DLD1 (cell line): ENCODE data around the gene NPHP3.
"Not testable (repeated sequence)": the region's sequence is repeated elsewhere in the genome, so short reads cannot be mapped to it uniquely, and the experiment has no call there.

Experiments
- in situ Hi-C: cut with HindIII; loops from 2 replicates; pipeline ENCODE4 v1.10.0; 2017; ENCODE audit warnings: low sequenced_read_pairs

NPHP3 gene, protein sequence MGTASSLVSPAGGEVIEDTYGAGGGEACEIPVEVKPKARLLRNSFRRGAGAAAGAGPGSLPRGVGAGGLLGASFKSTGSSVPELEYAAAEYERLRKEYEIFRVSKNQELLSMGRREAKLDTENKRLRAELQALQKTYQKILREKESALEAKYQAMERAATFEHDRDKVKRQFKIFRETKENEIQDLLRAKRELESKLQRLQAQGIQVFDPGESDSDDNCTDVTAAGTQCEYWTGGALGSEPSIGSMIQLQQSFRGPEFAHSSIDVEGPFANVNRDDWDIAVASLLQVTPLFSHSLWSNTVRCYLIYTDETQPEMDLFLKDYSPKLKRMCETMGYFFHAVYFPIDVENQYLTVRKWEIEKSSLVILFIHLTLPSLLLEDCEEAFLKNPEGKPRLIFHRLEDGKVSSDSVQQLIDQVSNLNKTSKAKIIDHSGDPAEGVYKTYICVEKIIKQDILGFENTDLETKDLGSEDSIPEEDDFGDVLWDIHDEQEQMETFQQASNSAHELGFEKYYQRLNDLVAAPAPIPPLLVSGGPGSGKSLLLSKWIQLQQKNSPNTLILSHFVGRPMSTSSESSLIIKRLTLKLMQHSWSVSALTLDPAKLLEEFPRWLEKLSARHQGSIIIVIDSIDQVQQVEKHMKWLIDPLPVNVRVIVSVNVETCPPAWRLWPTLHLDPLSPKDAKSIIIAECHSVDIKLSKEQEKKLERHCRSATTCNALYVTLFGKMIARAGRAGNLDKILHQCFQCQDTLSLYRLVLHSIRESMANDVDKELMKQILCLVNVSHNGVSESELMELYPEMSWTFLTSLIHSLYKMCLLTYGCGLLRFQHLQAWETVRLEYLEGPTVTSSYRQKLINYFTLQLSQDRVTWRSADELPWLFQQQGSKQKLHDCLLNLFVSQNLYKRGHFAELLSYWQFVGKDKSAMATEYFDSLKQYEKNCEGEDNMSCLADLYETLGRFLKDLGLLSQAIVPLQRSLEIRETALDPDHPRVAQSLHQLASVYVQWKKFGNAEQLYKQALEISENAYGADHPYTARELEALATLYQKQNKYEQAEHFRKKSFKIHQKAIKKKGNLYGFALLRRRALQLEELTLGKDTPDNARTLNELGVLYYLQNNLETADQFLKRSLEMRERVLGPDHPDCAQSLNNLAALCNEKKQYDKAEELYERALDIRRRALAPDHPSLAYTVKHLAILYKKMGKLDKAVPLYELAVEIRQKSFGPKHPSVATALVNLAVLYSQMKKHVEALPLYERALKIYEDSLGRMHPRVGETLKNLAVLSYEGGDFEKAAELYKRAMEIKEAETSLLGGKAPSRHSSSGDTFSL (N-terminal part only)

DNA sequence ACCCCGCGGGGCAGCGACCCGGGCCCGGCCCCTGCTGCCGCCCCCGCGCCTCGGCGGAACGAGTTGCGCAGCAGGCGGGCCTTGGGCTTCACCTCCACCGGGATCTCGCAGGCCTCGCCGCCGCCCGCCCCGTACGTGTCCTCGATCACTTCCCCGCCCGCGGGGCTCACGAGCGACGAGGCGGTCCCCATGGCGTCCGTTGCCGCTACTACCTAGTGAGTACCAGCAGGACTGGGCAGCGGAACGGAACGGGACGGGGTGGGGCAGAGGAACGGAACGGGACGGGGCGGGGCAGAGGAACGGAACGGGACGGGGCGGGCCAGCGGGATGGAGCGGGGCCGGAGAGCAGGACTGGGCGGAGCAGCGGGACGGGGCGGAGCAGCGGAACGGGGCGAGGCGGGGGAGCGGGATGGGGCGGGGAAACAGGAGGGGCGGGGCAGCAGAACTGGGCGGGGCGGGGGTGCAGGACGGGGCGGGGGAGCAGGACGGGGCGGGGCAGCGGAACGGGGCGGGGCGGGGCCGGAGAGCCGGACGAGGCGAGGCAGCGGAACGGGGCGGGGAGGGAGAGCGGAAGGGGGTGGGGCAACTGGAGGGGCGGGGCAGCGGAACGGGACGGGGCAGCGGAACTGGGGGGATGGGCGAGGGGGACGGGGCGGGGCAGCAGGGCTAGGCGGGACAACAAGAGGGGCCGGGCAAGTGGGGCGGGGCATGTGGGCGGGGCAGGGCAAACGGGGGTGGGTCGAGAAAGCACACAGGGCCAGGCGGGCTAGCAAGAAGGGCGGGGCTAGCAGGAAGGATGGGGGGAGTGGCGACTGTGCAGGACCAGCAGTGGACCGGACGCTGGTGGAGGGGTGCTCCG lies at the start of gene NPHP3:
Gene NPHP3, minus strand, starts transcription at position 245 of the 859 bp plus-strand sequence. Its CDS starts 54 bp downstream, at position 191.
- in situ Hi-C loops: no loop called here

DNA sequence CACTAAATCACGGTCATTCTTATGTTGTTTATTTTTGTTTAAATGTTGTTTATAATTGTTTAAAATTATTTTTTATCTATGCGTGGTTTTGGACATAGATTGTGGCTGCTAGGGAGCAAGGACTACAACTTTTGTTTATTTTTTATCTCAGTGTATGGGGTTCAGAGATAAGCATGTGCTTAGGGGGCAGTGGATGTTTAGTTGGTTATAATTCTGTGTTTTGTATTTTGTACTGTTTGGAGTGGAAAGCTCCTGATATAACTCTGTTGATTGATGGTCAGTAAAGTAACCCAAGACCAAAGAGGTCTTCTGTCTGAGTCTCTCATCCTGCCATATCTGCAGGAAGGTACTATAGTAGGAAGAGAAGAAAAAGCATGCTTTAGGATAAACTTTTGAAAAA lies 36.5 kb upstream of the NPHP3 start:
- in situ Hi-C loops: no loop called here

DNA sequence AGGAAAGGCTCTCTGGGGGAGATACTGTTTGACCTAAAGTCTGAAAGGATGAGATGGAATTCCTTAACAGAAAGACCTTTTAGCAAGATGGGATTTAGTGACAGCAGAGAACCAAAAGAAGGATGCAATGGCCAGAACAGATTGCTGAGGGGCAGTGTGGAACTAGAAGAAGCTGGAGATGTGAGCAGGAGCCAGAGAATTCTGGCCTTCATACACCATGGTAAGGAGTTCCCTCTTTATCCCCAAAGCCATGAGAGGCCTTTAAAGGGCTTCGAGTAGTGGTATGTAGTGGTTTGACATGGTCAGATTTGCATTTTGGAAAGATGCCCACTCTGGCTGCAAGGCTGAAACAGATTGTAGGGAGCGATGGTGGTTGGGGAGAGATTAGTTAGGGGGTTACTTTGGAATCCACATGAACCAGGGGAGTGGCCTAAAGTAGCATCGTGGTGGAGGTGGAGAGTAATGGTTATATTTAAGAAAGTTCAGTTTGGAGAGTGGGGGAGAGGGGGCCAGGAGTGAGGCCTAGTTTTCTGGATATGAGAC lies 34.0 kb upstream of the NPHP3 start:
- in situ Hi-C loops: no loop called here

DNA sequence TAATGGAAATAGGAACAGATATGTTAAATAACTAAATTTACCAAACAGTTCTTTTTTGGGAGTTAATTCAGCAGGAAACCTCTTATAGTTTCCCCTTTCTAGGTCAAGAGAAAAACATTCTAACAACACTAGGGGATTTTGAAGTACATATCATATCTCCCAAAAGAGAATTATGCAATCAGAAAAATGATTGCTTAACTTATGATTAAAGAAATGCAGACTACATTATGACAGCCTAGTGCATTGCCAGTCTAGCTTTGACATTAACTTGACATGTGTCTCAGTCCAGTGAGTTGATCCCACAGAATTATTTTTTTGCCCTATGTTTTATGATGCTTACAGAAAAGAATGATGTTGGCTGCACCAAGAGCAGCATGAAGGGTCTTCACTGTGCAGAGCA lies 31.7 kb upstream of the NPHP3 start:
- in situ Hi-C loops: no loop called here

DNA sequence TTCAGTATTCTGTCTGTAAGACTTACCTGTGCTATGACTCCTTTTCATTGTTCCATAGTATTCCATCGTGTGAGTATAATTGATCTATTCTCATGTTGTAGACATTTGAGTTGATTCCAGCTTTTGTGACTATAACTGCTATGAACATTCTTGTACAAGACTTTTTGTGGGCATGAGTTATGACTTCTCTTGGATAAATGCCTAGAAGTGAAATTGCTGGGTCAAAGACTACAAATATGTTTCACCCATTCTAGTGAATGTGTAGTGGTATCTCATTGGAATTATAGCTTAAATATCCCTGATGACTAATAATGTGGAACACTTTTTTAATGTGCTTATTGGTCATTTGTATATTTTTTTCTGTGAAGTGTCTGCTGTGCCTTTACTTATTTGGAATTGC lies 27.6 kb upstream of the NPHP3 start:
- in situ Hi-C loops: no loop called here

DNA sequence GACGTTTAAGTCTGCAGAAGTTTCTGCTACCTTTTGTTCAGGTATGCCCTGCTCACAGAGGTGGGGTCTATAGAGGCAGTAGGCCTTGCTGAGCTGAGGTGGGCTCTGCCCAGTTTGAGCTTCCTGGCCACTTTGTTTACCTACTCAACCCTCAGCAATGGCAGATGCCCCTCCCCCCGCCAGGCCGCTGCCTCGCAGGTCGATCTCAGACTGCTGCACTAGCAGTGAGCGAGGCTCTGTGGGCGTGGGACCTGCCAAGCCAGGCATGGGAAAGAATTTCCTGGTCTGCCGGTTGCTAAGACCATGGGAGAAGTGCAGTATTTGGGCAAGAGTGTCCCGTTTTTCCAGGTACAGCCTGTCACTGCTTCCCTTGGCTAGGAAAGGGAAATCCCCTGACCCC lies 24.5 kb upstream of the NPHP3 start:
- in situ Hi-C loops: not testable (repeated sequence)

DNA sequence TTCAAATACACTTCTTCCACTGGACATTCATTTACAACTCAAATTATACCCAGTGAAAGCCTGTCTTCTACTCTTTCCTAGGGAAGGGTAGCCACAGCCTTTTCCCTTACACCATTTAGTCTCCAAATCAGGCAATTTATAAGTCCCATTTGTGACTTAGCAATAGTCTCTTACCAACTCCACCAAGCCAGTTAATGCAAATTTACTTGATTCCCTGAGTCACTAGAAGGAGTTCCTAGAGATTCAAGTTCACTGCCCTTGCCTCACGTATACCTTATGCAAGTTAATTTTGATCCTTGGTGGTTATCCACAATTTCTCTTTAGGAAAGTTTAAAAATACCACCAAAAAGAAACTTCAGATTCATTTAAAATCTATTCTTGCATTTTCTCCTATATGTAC lies 16.1 kb upstream of the NPHP3 start:
- in situ Hi-C loops: no loop called here

DNA sequence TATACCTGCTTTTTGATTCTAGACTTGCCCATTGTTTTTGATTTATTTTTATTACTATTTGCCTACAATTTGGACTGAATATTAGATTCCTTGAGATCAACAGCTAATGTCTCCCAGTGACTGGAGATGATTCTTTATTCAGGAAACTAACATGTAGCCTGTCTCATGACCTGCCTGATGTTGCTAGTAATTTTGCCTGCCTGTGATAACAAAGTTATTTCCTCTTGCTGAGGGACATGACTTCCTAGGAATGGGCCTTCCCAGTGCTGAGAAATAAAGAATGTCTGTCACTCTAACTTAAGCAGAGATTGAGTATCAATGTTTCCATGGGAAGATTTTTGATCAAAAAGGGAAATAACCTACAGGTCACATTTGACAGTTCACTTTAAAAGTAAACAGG lies 13.4 kb upstream of the NPHP3 start:
- in situ Hi-C loops: no loop called here

DNA sequence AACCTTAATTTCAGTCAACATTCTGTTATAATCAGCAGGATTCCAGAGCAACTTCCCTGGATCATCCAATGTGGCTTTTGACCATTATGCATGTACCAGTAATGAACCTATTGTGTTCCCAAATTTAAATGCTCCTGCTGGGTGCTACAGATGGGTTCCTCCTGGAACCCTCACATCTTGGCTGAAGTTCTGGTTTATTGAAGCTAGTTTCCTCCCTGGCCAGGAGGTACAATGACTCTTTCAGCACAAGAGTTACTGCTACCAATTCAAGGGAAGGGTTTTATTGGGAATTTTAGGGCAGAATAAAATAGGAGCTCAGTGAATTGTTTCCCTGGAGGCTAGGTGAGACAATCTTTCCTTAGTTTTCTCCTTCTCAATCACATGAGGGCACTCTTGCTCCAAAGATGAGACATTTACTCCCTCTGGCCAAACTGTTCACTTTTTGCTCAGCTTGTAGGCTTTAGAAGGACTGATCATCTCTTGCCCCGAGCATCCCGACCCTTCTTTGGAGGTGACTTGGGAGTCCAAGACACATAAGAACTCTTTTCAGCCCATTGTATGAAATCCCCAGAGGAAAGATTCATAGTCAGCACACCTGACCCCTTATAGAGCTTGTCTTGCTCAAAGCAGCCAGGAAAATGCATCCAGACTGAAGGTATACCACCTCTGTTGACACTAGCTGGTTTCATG lies 8.8 kb upstream of the NPHP3 start:
- in situ Hi-C loops: no loop called here

DNA sequence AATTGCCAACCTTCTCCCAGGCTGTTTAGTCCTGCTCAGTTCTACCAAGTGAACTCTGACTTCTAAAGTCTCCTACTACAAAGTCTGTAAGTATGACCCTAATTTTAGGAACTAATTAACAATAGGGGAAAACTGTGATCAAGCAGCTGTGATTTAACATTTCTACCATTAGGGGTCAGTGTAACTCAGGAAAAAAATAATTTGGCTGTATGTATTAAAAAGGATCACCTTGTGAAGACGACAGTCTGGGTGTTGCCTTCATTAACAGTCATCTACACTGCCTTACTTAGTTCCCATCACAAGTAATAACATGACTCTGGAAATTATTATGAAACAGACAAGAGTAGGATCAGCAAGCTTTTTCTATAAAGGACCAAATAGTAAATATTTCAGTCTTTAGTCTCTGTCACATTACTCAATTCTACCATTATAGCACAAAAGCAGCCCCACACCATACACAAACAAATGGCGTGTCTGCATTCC lies 4.2 kb upstream of the NPHP3 start:
- in situ Hi-C loops: no loop called here

DNA sequence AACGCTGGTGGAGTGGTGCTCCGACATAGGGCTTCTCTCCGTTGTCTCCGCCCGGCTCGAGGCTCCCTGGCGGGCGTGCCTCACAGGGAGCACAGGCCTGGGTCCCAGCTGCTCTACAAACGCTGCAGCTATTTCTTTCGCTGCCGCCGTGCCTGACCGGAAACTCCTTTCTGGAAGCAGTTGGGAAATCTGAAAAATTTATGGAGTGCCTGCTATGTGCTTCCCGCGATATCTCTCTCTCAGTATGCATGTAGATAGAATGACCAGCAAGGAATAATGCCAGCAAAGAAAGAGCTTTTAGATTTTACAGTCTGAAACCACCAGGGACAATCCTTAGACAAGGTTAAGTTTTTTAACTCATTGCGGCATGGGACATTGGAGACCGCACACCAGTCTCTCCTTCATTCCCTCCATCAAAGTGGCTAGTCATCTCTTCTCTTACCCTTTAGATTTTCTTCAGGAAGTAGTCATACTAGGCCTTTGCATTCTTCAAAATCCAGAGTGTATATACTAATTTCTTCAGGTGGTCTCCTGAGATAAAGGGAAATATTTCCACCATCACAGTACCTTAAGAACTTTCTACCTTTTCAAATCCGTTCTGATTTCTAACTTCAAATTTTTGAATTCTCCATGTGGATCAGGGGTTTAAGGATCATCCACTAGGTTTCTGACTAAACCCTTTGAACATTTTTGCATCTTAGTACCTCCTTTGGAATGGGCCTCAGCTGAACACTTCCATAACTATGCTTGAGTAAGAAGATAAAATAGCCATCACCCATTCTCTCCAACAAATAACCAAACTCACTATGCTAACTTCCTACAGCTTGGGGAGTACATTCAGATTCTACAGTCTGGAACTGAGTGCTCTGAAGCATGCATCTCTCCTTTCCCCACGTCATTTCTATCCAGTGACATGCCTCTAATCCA lies 1.1 kb upstream of the NPHP3 start:
- in situ Hi-C loops: no loop called here

DNA sequence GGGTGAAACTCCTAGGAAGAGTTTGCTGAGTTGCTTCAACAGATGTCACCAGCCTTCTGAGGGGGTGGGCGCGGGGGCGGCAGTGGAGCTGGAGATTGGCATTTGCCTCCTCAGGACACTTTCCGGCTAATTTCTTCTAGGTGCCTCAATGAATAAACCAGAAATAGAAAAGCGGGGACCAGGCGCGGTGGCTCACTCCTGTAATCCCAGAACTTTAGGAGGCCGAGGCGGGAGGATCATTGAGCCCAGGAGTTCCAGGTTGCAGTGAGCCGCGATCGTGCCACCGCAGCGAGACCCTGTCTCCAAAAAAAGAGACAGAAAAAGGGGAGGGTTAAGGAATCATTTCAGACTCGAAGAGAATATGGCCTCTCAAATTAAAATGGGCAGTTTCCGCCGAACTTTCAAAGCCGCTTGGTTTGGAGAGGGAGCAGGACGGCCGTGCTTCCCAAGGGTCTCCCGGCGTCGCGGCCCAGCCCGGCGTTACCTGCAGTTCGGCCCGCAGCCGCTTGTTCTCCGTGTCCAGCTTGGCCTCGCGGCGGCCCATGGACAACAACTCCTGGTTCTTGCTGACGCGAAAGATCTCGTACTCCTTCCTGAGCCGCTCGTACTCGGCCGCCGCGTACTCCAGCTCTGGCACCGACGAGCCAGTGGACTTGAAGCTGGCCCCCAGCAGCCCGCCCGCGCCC lies 587 bp downstream of the NPHP3 start:
- in situ Hi-C loops: no loop called here

DNA sequence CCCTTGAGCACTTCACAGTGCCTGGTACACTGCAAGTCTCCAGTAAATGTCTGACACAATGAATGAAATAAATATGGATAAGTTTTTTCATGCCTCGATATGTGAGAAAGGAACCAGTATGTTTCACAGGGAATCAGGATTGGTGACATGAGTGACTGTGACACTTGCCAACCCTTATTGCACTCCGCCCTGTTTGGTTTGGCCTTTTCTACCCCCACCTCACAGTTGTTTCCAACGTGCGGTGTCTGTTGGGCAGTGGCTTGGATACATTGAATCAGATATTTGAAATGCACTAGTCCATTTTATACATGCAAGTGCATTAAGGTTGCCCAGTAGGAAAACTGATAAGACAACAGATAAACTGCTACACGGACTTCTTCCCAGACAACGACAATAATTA lies 2.0 kb downstream of the NPHP3 start:
- in situ Hi-C loops: no loop called here

DNA sequence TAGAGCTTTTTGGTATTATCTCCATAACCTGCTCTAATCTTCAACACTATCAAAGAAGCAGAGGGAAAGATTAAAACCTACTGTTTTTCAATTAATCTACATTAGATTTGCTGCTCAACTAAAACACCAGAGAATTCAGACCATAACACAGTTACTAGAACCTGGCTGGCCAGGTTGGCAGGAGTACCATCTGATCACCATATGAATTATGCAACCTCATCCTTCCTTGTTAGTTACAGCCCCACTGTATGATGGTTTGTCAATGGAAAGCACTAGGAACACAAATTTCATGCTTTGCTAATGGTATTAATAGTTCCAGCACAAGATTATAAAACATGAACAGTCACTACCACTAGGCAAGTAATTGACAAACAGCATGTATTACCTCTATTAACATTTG lies 5.8 kb downstream of the NPHP3 start:
- in situ Hi-C loops: no loop called here

DNA sequence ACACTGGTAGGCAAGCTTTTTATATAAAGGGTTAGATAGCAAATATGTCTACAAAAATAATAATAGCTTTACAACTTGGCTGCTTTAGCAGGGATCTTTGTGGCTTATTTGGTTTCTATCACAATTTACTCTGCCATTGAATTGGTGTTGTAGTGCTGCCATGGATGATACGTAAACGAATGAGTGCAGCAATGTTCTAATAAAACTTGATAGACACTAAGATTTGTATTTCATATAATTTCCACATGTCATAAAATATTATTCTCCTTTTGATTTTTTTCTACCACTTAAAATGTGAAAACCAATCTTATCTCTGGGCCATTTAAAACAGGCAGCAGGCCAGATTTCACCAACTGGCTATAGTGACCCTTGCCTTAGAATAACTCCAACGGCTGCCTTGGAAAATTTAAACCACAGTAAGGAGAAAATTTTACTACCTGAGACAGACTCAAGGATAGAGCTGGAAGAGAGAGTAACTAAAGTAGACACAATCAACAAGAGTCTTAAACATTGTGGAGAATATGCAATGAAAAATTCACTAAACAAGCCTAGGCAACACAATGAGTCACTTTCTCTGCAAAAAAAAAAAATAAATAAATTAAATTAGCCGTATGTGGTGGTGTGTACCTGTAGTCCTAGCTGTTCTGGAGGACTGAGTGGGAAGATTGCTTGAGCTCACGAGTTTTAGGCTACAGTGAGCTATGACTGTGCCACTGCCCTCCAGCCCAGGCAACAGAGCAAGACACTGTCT lies 8.1 kb downstream of the NPHP3 start:
- in situ Hi-C loops: no loop called here

DNA sequence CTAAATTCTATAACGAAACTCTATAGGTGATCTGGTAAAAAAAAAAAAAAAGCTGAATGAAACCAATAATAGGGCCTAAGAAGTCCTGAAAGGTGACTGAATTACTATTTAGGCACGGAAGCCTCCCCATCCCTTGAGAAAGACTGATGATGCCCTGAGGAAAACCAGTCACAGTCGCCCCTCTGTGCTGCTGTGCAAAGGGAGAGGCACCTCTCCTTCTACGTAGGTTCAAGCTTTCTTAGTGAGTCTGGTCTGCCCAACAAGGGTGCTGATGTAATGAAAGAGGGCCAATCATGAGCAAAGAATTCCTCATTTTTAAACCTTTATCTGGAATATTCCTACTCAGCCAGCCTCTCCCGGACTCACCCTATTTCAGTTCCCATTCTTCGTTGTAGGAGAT lies 11.9 kb downstream of the NPHP3 start:
- in situ Hi-C loops: no loop called here

DNA sequence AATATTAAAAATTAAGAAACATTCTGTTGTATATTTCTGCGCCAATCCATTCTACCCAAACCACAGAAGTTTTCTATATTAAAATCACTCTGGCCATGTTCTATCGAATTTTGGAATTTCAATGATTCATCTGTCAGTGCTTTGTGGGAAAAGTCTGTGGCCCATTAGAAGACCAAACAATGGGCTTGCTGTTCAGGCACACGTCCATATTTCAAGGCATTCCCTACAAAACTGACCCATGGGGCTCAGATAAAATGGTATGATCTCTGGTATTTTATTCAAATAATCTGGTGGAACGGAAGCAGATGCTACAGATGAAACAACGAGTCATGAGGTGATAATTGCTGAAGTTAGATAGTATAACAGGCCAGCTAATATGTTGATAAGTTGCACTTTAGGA lies 12.4 kb downstream of the NPHP3 start:
- in situ Hi-C loops: no loop called here
